GM13976 (cell line): ENCODE measurements around the gene MAP7D2.

Source experiments
- DNase-seq: peaks from one replicate; pipeline ENCODE4 v3.0.0; 2012; ENCODE audit warnings: low spot score
- in situ Hi-C: fragments of 300-500 bp; cut with MboI; formaldehyde crosslinking; loops from one replicate; pipeline ENCODE4 v1.12.0; 2022; ENCODE audit warnings: low sequenced_read_pairs, mixed read lengths, inconsistent platforms; ENCODE audit not compliant: unreplicated experiment
- TF ChIP-seq, protein P1 (sequence below): IDR thresholded peaks from 2 replicates; pipeline ENCODE4 v1.5.1; 2012; ENCODE audit warnings: borderline replicate concordance, mild to moderate bottlenecking; ENCODE audit not compliant: insufficient read depth; ENCODE audit errors: extremely low read depth, missing control alignments, control extremely low read depth

The MAP7D2 gene

GRCh38 chrX:20143561-20143960, 26.9 kb upstream of the MAP7D2 start:
- DNase-seq, result no peak
- TF ChIP-seq, protein P1, sequence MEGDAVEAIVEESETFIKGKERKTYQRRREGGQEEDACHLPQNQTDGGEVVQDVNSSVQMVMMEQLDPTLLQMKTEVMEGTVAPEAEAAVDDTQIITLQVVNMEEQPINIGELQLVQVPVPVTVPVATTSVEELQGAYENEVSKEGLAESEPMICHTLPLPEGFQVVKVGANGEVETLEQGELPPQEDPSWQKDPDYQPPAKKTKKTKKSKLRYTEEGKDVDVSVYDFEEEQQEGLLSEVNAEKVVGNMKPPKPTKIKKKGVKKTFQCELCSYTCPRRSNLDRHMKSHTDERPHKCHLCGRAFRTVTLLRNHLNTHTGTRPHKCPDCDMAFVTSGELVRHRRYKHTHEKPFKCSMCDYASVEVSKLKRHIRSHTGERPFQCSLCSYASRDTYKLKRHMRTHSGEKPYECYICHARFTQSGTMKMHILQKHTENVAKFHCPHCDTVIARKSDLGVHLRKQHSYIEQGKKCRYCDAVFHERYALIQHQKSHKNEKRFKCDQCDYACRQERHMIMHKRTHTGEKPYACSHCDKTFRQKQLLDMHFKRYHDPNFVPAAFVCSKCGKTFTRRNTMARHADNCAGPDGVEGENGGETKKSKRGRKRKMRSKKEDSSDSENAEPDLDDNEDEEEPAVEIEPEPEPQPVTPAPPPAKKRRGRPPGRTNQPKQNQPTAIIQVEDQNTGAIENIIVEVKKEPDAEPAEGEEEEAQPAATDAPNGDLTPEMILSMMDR, result no peak
- in situ Hi-C loops, result no loop called here

GRCh38 chrX:20143111-20143510, 26.4 kb upstream of the MAP7D2 start:
- in situ Hi-C loops, result no loop called here
- no peak for DNase-seq
- TF ChIP-seq, protein P1, result no peak

GRCh38 chrX:20141281-20142220, 24.8 kb upstream of the MAP7D2 start, which contains the start of gene EIF1AX:
Gene EIF1AX, minus strand, starts transcription at chrX:20141838. Its CDS starts 198 bp downstream, at chrX:20141640.
- DNase-seq, result peak; percentile 92
- TF ChIP-seq, protein P1, result no peak
- in situ Hi-C loops, result no loop called here

DNA sequence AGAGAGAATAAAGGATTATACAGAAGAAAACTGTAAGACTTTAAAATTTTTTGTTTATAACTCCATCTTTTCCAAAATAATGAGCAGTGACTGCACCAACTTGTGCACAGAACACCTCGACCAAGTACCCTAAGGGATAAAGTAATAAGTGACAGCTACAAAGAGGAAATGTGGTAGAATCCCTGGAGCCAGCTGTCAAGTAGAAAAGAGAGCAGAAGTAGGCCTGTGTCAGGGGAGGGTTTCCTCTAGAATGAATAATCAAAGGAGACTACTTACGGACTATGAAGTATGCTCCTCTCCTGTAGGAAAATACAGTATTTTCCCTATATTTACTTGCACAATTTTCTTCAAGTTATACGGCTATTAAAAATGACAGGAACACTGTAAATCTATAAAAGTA, 23.7 kb upstream of the MAP7D2 start:
- in situ Hi-C loops, result no loop called here
- TF ChIP-seq, protein P1, result no peak
- no peak for DNase-seq

- in situ Hi-C loops, result no loop called here
- TF ChIP-seq, protein P1, result no peak
- no peak for DNase-seq
These were observed 23.3 kb upstream of the MAP7D2 start for GRCh38 chrX:20139966-20140365.

DNA sequence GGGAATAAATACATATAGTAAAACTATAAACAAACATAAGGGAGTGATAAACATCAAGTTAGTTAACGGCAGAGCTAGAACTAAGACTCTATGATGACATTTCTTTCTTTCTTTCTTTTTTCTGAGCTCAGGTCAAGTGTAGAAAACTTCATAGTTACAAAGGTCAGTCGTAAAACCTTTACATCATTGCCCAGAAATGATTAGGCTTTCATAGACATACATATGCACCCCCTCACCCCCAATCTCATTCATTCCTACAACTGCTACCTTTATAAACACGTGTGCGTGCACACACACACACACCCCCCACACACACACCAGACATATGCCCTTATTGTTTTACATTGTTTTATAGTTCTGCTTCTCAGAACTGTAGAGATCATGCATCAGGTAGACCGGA, 19.2 kb upstream of the MAP7D2 start:
- in situ Hi-C loops, result no loop called here
- no peak for DNase-seq
- TF ChIP-seq, protein P1, result no peak
